Activated CD8-positive, alpha-beta memory T cell treated with anti-CD3 and anti-CD28 coated beads, Interleukin-2, amount 50 U/mL, for 4 hours (primary cell): Measurements from ENCODE around the gene ADAMTS17.
A peak's percentile ranks its signal among the peaks of the same experiment; 100 is the strongest.

Experiments
- DNase-seq: peaks from one replicate; pipeline ENCODE4 v3.0.0-alpha.2; 2020

The ADAMTS17 gene

GRCh38 chr15:100309109-100310040 is 32.4 kb downstream of the ADAMTS17 start:
- DNase-seq = no peak

GRCh38 chr15:100308608-100309007 is 33.2 kb downstream of the ADAMTS17 start:
- DNase-seq = no peak

- no peak for DNase-seq
Measured at GRCh38 chr15:100308213-100308600, 33.6 kb downstream of the ADAMTS17 start.

- DNase-seq = peak; percentile 20
Measured at GRCh38 chr15:100307241-100308212, 34.2 kb downstream of the ADAMTS17 start.

GRCh38 chr15:100306098-100306497 is 35.7 kb downstream of the ADAMTS17 start:
- no peak for DNase-seq

GRCh38 chr15:100301910-100302431 is 39.8 kb downstream of the ADAMTS17 start:
- no peak for DNase-seq

- no peak for DNase-seq
Measured at GRCh38 chr15:100298257-100298656, 43.5 kb downstream of the ADAMTS17 start.

- no peak for DNase-seq
Measured at GRCh38 chr15:100297812-100298211, 44.0 kb downstream of the ADAMTS17 start.

GRCh38 chr15:100295939-100296565 is 45.7 kb downstream of the ADAMTS17 start:
- no peak for DNase-seq

GRCh38 chr15:100292010-100292409 is 49.8 kb downstream of the ADAMTS17 start:
- DNase-seq = no peak

- DNase-seq = no peak
Measured at GRCh38 chr15:100291106-100291505, 50.7 kb downstream of the ADAMTS17 start.

GRCh38 chr15:100285641-100286295 is 56.0 kb downstream of the ADAMTS17 start:
- DNase-seq = no peak

GRCh38 chr15:100284701-100285100 is 57.1 kb downstream of the ADAMTS17 start:
- no peak for DNase-seq

- no peak for DNase-seq
Measured at GRCh38 chr15:100284191-100284590, 57.6 kb downstream of the ADAMTS17 start.

GRCh38 chr15:100281096-100281917 is 60.5 kb downstream of the ADAMTS17 start:
- DNase-seq = no peak

GRCh38 chr15:100279849-100280248 is 61.9 kb downstream of the ADAMTS17 start:
- DNase-seq = no peak

- no peak for DNase-seq
Measured at GRCh38 chr15:100279446-100279845, 62.3 kb downstream of the ADAMTS17 start.

GRCh38 chr15:100278596-100279380 is 63.0 kb downstream of the ADAMTS17 start:
- no peak for DNase-seq

- no peak for DNase-seq
Measured at GRCh38 chr15:100277087-100277855, 64.5 kb downstream of the ADAMTS17 start.

GRCh38 chr15:100276506-100276905 is 65.3 kb downstream of the ADAMTS17 start:
- DNase-seq = no peak
